ENCODE measurements around the gene FCER1G. TPM values are rescaled to one million over a fixed set of nuclear protein-coding genes. Genes with fewer than 3 reads are reported as not detected.
A peak's percentile ranks its signal among the peaks of the same experiment; 100 is the strongest.

Gene FCER1G
- total RNA-seq, result 0.93 and 1.6 TPM in 2 replicates
- long read RNA-seq, result 0 reads

- H3K4me3 Mint-ChIP-seq, result no peak within 1 kb of the TSS
- H3K27ac Mint-ChIP-seq (ENCODE audit: unreplicated experiment), result no peak within 1 kb of the TSS
- peaks cover 15% of the 10 kb centered on the region for H3K4me1 Mint-ChIP-seq
- no peaks in the 10 kb centered on the region for H3K9me3 Mint-ChIP-seq
- no peaks in the 10 kb centered on the region for H3K27me3 Mint-ChIP-seq (ENCODE audit: low read depth)
- no peak for DNase-seq (ENCODE audit: low read depth, low spot score)
- TF ChIP-seq CTCF (conservative IDR thresholded peaks at IDR 0.05), result no peak
- H3K36me3 Mint-ChIP-seq (ENCODE audit: low read depth), result peaks cover 26% of the 10 kb centered on the region
Measured at GRCh38 chr1:161215076-161215475, at the start of gene FCER1G. FCER1G (plus strand) TSS chr1:161215295; CDS start chr1:161215322, 27 bp downstream.

- TF ChIP-seq CTCF (conservative IDR thresholded peaks at IDR 0.05), result peak; percentile 57
- peak within 1 kb of the TSS; percentile 95 for H3K27ac Mint-ChIP-seq (ENCODE audit: unreplicated experiment)
Measured at GRCh38 chr1:161165742-161166668, 49.1 kb upstream of the FCER1G start, which contains the start of gene PPOX. PPOX (plus strand) TSS chr1:161166426; CDS start chr1:161166848, 422 bp downstream.

GRCh38 chr1:161166669-161167548, 48.2 kb upstream of the FCER1G start:
- H3K4me3 Mint-ChIP-seq, result peak overlapping the region; percentile 91
- H3K9me3 Mint-ChIP-seq, result no peaks in the 10 kb centered on the region
- H3K36me3 Mint-ChIP-seq (ENCODE audit: low read depth), result peaks cover 5% of the 10 kb centered on the region
- TF ChIP-seq CTCF (conservative IDR thresholded peaks at IDR 0.05), result peak; percentile 12
- DNase-seq (ENCODE audit: low read depth, low spot score), result peak; percentile 16
- H3K27ac Mint-ChIP-seq (ENCODE audit: unreplicated experiment), result peak overlapping the region; percentile 90
- peaks cover 36% of the 10 kb centered on the region for H3K4me1 Mint-ChIP-seq
- H3K27me3 Mint-ChIP-seq (ENCODE audit: low read depth), result no peaks in the 10 kb centered on the region

More at GRCh38 chr1:161165742-161166668, 49.1 kb upstream of the FCER1G start, which contains the start of gene PPOX:
- H3K27me3 Mint-ChIP-seq (ENCODE audit: low read depth), result no peaks in the 10 kb centered on the region
- H3K4me1 Mint-ChIP-seq, result peaks cover 41% of the 10 kb centered on the region
- DNase-seq (ENCODE audit: low read depth, low spot score), result peak; percentile 86
- peaks cover 4% of the 10 kb centered on the region for H3K36me3 Mint-ChIP-seq (ENCODE audit: low read depth)
- H3K9me3 Mint-ChIP-seq, result no peaks in the 10 kb centered on the region
- peak within 1 kb of the TSS; percentile 94 for H3K4me3 Mint-ChIP-seq

- no peak for TF ChIP-seq CTCF (conservative IDR thresholded peaks at IDR 0.05)
Measured at GRCh38 chr1:161168906-161169305, 46.2 kb upstream of the FCER1G start.

GRCh38 chr1:161171191-161171590, 43.9 kb upstream of the FCER1G start:
- Mint-ChIP-seq H3K27me3 (ENCODE audit: low read depth) (no peaks in the 10 kb centered on the region), H3K36me3 (ENCODE audit: low read depth) (peaks cover 3% of the 10 kb centered on the region), H3K4me1 (peaks cover 25% of the 10 kb centered on the region), H3K9me3 (no peaks in the 10 kb centered on the region), H3K27ac (ENCODE audit: unreplicated experiment) (no peak overlapping the region), H3K4me3 (peak overlapping the region; percentile 76)
- no peak for TF ChIP-seq CTCF (conservative IDR thresholded peaks at IDR 0.05)
- DNase-seq (ENCODE audit: low read depth, low spot score), result no peak

More at GRCh38 chr1:161168906-161169305, 46.2 kb upstream of the FCER1G start:
- Mint-ChIP-seq H3K36me3 (ENCODE audit: low read depth) (peaks cover 3% of the 10 kb centered on the region), H3K27me3 (ENCODE audit: low read depth) (no peaks in the 10 kb centered on the region), H3K4me3 (peak overlapping the region; percentile 91), H3K9me3 (no peaks in the 10 kb centered on the region), H3K4me1 (peaks cover 29% of the 10 kb centered on the region), H3K27ac (ENCODE audit: unreplicated experiment) (no peak overlapping the region)
- DNase-seq (ENCODE audit: low read depth, low spot score), result no peak

All from neural crest cell (in vitro differentiated cells).